H1 (cell line): ENCODE results near the gene PDGFB. TPM values are rescaled to one million over a fixed set of nuclear protein-coding genes. Genes with fewer than 3 reads are reported as not detected.

ENCODE experiments used
- CTCF ChIA-PET: fragments of 300-600 bp; sonication (Branson Sonifier 250); formaldehyde crosslinking; loops from one replicate; lab custom pipeline; 2021; ENCODE audit not compliant: partially characterized antibody; lab: Charles Lee
- POLR2A ChIA-PET: fragments of 300-600 bp; sonication (Branson Sonifier 250); formaldehyde crosslinking; loops from one replicate; lab custom pipeline; 2021; ENCODE audit warnings: inconsistent platforms; ENCODE audit not compliant: partially characterized antibody; lab: Charles Lee
- DNase-seq, 2 experiments: peaks; one replicate each; pipeline versions ENCODE4 v3.0.0 to v3.0.0-alpha.2; 2010 to 2022; ENCODE audit warnings: low spot score in 2 of 2, low read depth in 1 of 2, mixed read lengths in 1 of 2
- FAIRE-seq: peaks from 2 replicates; lab custom pipeline; 2011; peaks lifted over from hg19 to GRCh38; lab: Jason Lieb, UNC
- H2AFZ ChIP-seq: 2 replicates; pipeline ENCODE4 v1.8.1; 2012; ENCODE audit warnings: low read length, inconsistent platforms
- H2AK5ac ChIP-seq: 2 replicates; pipeline ENCODE4 v1.6.1; 2013; ENCODE audit warnings: low read depth, low read length
- H2BK120ac ChIP-seq: replicated peaks from 2 replicates; pipeline ENCODE3; 2013; ENCODE audit warnings: low read depth, low read length, inconsistent platforms
- H2BK12ac ChIP-seq: 2 replicates; pipeline ENCODE4 v1.6.1; 2013; ENCODE audit warnings: low read depth, low read length
- H2BK15ac ChIP-seq: 2 replicates; pipeline ENCODE4 v1.6.1; 2013; ENCODE audit warnings: low read length
- H2BK20ac ChIP-seq: 2 replicates; pipeline ENCODE4 v1.6.1; 2013; ENCODE audit warnings: low read length
- H2BK5ac ChIP-seq: 2 replicates; pipeline ENCODE4 v1.6.1; 2013; ENCODE audit warnings: low read depth, low read length
- H3K14ac ChIP-seq: 2 replicates; pipeline ENCODE4 v1.6.1; 2013; ENCODE audit warnings: inconsistent platforms; ENCODE audit not compliant: insufficient read length
- H3K18ac ChIP-seq: 2 replicates; pipeline ENCODE4 v1.6.1; 2013; ENCODE audit warnings: low read length; ENCODE audit errors: extremely low read depth
- H3K23ac ChIP-seq: 2 replicates; pipeline ENCODE4 v1.6.1; 2013; ENCODE audit warnings: inconsistent platforms; ENCODE audit not compliant: insufficient read length
- H3K23me2 ChIP-seq: 2 replicates; pipeline ENCODE4 v1.6.1; 2013; ENCODE audit warnings: low read depth, low read length
- H3K27ac ChIP-seq: 2 replicates; pipeline ENCODE4 v1.6.1; 2011; ENCODE audit warnings: low read depth, low read length, inconsistent platforms
- H3K27me3 ChIP-seq, 4 experiments: replicated peaks in 1 of 4; 1 replicate in 1 of 4; 2 replicates in 3 of 4; pipeline versions ENCODE4 v1.6.1 to v1.8.1; 2011 to 2013; ENCODE audit warnings: low read length in 3 of 4, mild to moderate bottlenecking in 3 of 4, inconsistent platforms in 2 of 4, mixed read lengths in 2 of 4, moderate library complexity in 1 of 4; ENCODE audit not compliant: control insufficient read depth in 3 of 4, insufficient read depth in 3 of 4; ENCODE audit errors: extremely low read depth in 1 of 4
- H3K36me3 ChIP-seq, 4 experiments: 2 replicates each; pipeline versions ENCODE4 v1.6.1 to v1.8.1; 2011 to 2013; ENCODE audit warnings: mild to moderate bottlenecking in 4 of 4, low read length in 3 of 4, moderate library complexity in 2 of 4, control low read depth in 1 of 4, inconsistent platforms in 1 of 4; ENCODE audit not compliant: insufficient read depth in 4 of 4, control insufficient read depth in 2 of 4
- H3K4ac ChIP-seq: replicated peaks from 2 replicates; pipeline ENCODE3; 2013; ENCODE audit warnings: low read length, low read depth, mixed read lengths, inconsistent platforms; ENCODE audit not compliant: insufficient read length
- H3K4me1 ChIP-seq, 4 experiments: replicated peaks in 1 of 4; 1 replicate in 1 of 4; 2 replicates in 3 of 4; pipeline versions ENCODE4 v1.6.1 to v1.8.1; 2011 to 2013; ENCODE audit warnings: low read length in 3 of 4, inconsistent platforms in 2 of 4, mixed read lengths in 1 of 4; ENCODE audit not compliant: insufficient read depth in 4 of 4, control insufficient read depth in 3 of 4
- H3K4me2 ChIP-seq, 2 experiments: 2 replicates each; pipeline versions ENCODE4 v1.6.1 to v1.8.1; 2011 to 2013; ENCODE audit warnings: low read depth in 2 of 2, low read length in 2 of 2, control low read depth in 1 of 2, inconsistent platforms in 1 of 2, mild to moderate bottlenecking in 1 of 2; ENCODE audit not compliant: insufficient read depth in 1 of 2
- H3K4me3 ChIP-seq, 4 experiments: fragments of 200-600, 300-600 bp in 1 of 4; sonication (generic), shearing (Covaris generic), sonication (Bioruptor Twin) in 1 of 4; 2 replicates each; pipeline versions ENCODE4 v1.5.1 to v1.8.1; 2011 to 2016; ENCODE audit warnings: low read length in 4 of 4, low read depth in 3 of 4, control low read depth in 2 of 4, inconsistent platforms in 2 of 4, mild to moderate bottlenecking in 2 of 4, mixed read lengths in 1 of 4, moderate library complexity in 1 of 4; ENCODE audit not compliant: insufficient read depth in 2 of 4; ENCODE audit errors: extremely low read depth in 1 of 4
- H3K56ac ChIP-seq: replicated peaks from 2 replicates; pipeline ENCODE3; 2013; ENCODE audit warnings: low read depth, mild to moderate bottlenecking, mixed read lengths, low read length, inconsistent platforms; ENCODE audit not compliant: insufficient read length
- H3K79me1 ChIP-seq: 2 replicates; pipeline ENCODE4 v1.6.1; 2013; ENCODE audit warnings: low read depth, low read length, control low read depth
- H3K79me2 ChIP-seq, 2 experiments: 2 replicates each; pipeline versions ENCODE4 v1.6.1 to v1.8.1; 2012 to 2013; ENCODE audit warnings: low read length in 2 of 2, mild to moderate bottlenecking in 2 of 2, inconsistent platforms in 1 of 2; ENCODE audit not compliant: insufficient read depth in 2 of 2, control insufficient read depth in 1 of 2
- H3K9ac ChIP-seq, 4 experiments: replicated peaks in 1 of 4; 1 replicate in 1 of 4; 2 replicates in 3 of 4; pipeline versions ENCODE4 v1.6.1 to v1.8.1; 2011 to 2013; ENCODE audit warnings: low read depth in 3 of 4, low read length in 3 of 4, control low read depth in 2 of 4, mild to moderate bottlenecking in 2 of 4, moderate library complexity in 2 of 4, inconsistent platforms in 1 of 4; ENCODE audit errors: extremely low read depth in 1 of 4
- H3K9me3 ChIP-seq, 2 experiments: 2 replicates each; pipeline versions ENCODE4 v1.6.1 to v1.8.1; 2012 to 2013; ENCODE audit warnings: mild to moderate bottlenecking in 2 of 2, moderate library complexity in 2 of 2, control low read depth in 1 of 2, inconsistent platforms in 1 of 2, low read depth in 1 of 2, low read length in 1 of 2, mixed read lengths in 1 of 2; ENCODE audit not compliant: insufficient read depth in 2 of 2
- H4K20me1 ChIP-seq, 2 experiments: replicated peaks in 1 of 2; 2 replicates each; pipeline versions ENCODE3 to v1.8.1; 2011 to 2013; ENCODE audit warnings: inconsistent platforms in 2 of 2, low read length in 2 of 2, mild to moderate bottlenecking in 1 of 2; ENCODE audit not compliant: insufficient read depth in 2 of 2, control insufficient read depth in 1 of 2
- H4K5ac ChIP-seq: 2 replicates; pipeline ENCODE4 v1.6.1; 2013; ENCODE audit warnings: low read length, low read depth, mixed read lengths, inconsistent platforms; ENCODE audit not compliant: insufficient read length
- H4K8ac ChIP-seq: 2 replicates; pipeline ENCODE4 v1.8.0; 2013; ENCODE audit warnings: mild to moderate bottlenecking, moderate library complexity, low read length, inconsistent platforms; ENCODE audit not compliant: insufficient read depth; ENCODE audit errors: extremely low read depth
- H4K91ac ChIP-seq: replicated peaks from 2 replicates; pipeline ENCODE3; 2013; ENCODE audit warnings: low read length, mixed read lengths, inconsistent platforms; ENCODE audit not compliant: insufficient read length
- CHD1 ChIP-seq: IDR thresholded peaks from 2 replicates; pipeline ENCODE4 v1.6.1; 2012; ENCODE audit warnings: low read depth, low read length, improper control_type of control experiment
- SUZ12 ChIP-seq: fragments of 200-600 bp; sonication (generic); IDR thresholded peaks from 2 replicates; pipeline ENCODE4 v1.6.1; 2012; ENCODE audit warnings: mild to moderate bottlenecking, inconsistent platforms, low read length, moderate library complexity, mixed read lengths
- ZNF274 ChIP-seq: IDR thresholded peaks from 2 replicates; pipeline ENCODE4 v1.7.0; 2012; ENCODE audit warnings: low read length, borderline replicate concordance; ENCODE audit errors: extremely low read depth
- WGBS, 2 experiments: shearing (Covaris generic) in 1 of 2; methylation state at CpG; one replicate each; pipeline versions ENCODE4 v1.1.6 to v1.1.7; 2013 to 2015; ENCODE audit warnings: low lambda C conversion rate in 2 of 2, mixed read lengths in 2 of 2, inconsistent platforms in 1 of 2, low coverage in 1 of 2, missing lambda C conversion rate in 1 of 2; ENCODE audit not compliant: insufficient replicate concordance in 2 of 2, insufficient coverage in 1 of 2, insufficient read length in 1 of 2; ENCODE audit errors: extremely low coverage in 1 of 2, missing lambda C conversion rate in 1 of 2; 5-methylcytosine and 5-hydroxymethylcytosine counted together
- polyA plus RNA-seq, 7 experiments: library from polyadenylated mRNA; depleted of rRNA in 3 of 7; stranded (reverse) in 5 of 7; unstranded in 2 of 7; fragments of >200 nt in 5 of 7; fragments of 200-250 nt in 2 of 7; gene quantifications; 1 replicate in 5 of 7; 2 replicates in 1 of 7; 4 replicates in 1 of 7; pipeline versions ENCODE4 v1.2.1 to v1.2.3, GENCODE V29; 2011 to 2013; ENCODE audit warnings: missing spikeins in 2 of 7, mixed read lengths in 2 of 7
- total RNA-seq: library from RNA; stranded (reverse); fragmentation: NEBNext Ultra II Directional; extraction: Animal tissue kit (Norgen Biotek cat#: 25700); gene quantifications from 2 replicates; pipeline ENCODE4 v1.2.1, GENCODE V29; 2021

PDGFB gene
- total and polyA plus RNA-seq, 2 of the 8 experiments (the other 6 are each of a cell fraction or from before 2014, with no cell fraction given) = 3.9 to 8.5 TPM

- ChIA-PET POLR2A (interaction anchor here (1.1 to 37.3 kb wide), 4 partner anchors 13 to 111 kb away, joined by 3 to 692 read pairs (median 4); partner anchors contain the start of gene RPL3), CTCF (interaction anchor here (0.8 to 3.0 kb wide), 7 partner anchors 9 to 146 kb away, joined by 3 to 19 read pairs (median 3); no protein-coding TSS in a partner anchor)
- no peaks in the 10 kb centered on the region for H3K79me2 ChIP-seq
- H3K4me3 ChIP-seq = no peak overlapping the region
- H4K8ac ChIP-seq = no peak overlapping the region
- FAIRE-seq = no peak
- no peak overlapping the region for H3K23ac ChIP-seq
- no peak overlapping the region for H2AFZ ChIP-seq
- H3K79me1 ChIP-seq = no peaks in the 10 kb centered on the region
- H3K14ac ChIP-seq = no peak overlapping the region
- WGBS, 2 experiments = 84% methylated on average over 5 of the region's 6 CpGs; no CpG with 5 or more reads in 1 of the 2 experiments
- H3K27me3 ChIP-seq = no peaks in the 10 kb centered on the region
- H3K9ac ChIP-seq = no peak overlapping the region
- H3K4ac ChIP-seq = no peak overlapping the region
- no peak for TF ChIP-seq CHD1
- TF ChIP-seq SUZ12 = no peak
- TF ChIP-seq ZNF274 = no peak
- TF ChIP-seq, all 59 proteins: peak for 0
- H2BK5ac ChIP-seq = peak overlapping the region; percentile 87; the same call in 1 of the 2 replicates
- no peak for DNase-seq
- no peak overlapping the region for H2BK120ac ChIP-seq
- no peak overlapping the region for H3K18ac ChIP-seq
- H3K27ac ChIP-seq = no peak overlapping the region
- no peak overlapping the region for H3K56ac ChIP-seq
- H3K4me1 ChIP-seq = peaks cover 0 to 14% (median 7%) of the 10 kb centered on the region in 4 experiments; a peak in 6 of 7 replicates
- no peaks in the 10 kb centered on the region for H4K20me1 ChIP-seq
- H2AK5ac ChIP-seq = peak overlapping the region; percentile 75
- H3K36me3 ChIP-seq = no peaks in the 10 kb centered on the region
- peak overlapping the region; percentile 12; the same call in 1 of the 2 replicates for H2BK15ac ChIP-seq
- H2BK12ac ChIP-seq = peak overlapping the region; percentile 75
- no peak overlapping the region for H4K5ac ChIP-seq
- peak overlapping the region; percentile 66; the same call in 1 of the 2 replicates for H2BK20ac ChIP-seq
- H3K4me2 ChIP-seq = no peak overlapping the region
- no peaks in the 10 kb centered on the region for H3K23me2 ChIP-seq
- no peak overlapping the region for H4K91ac ChIP-seq
- H3K9me3 ChIP-seq = peaks cover 3 to 7% of the 10 kb centered on the region in 2 experiments; a peak in 2 of 4 replicates
These were observed 36.3 kb upstream of the PDGFB start for GRCh38 chr22:39281126-39281525.
